ENCODE results near the gene TNS3. TPM values are rescaled to one million over a fixed set of nuclear protein-coding genes. Genes with fewer than 3 reads are reported as not detected.

TNS3 gene
- polyA plus RNA-seq, 3 donors: 5.2 to 30.3 (median 7.9) TPM

DNA sequence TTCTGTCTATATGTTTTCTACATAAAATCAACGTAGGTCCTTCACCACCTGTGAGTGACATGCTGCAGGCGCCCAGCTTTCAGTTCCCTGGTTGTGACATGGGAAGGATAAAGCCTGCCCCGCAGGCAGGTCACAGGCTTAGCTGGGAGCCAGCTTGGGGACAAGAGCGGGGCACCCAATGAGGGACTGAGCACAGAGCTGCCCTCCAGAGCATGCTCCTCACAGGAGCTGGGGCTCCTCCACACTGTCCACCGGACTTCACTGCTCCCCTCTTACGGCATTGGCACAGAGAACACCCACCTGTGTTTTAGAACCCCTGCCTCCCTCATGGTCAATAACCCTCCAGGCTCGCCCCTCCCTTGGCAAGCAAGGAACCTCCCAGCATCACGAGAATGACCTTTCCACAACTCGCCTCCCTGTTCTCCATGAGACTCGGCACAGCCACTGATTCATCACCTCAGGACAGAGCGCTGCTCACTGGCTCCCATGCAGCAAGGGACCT lies 187.1 kb downstream of the TNS3 start:
- Mint-ChIP-seq H3K4me1 (peaks cover 2% of the 10 kb centered on the region), H3K4me3 (no peak overlapping the region), H3K9me3 (peaks cover 0 to 9% (median 6%) of the 10 kb centered on the region in 7 donors), H3K36me3 (peaks cover 92 to 99% of the 10 kb centered on the region in 2 donors), H3K27me3 (ENCODE audit: low read depth in 3 of 3) (no peaks in the 10 kb centered on the region), H3K27ac (peak overlapping the region in 2 of 7 donors; percentile 6 to 27)
- 93% methylated on average over 9 of the region's 11 CpGs for WGBS (ENCODE audit: insufficient coverage)
- Histone ChIP-seq H3K79me2 (ENCODE audit: insufficient read depth, low read length) (no peaks in the 10 kb centered on the region), H2AFZ (ENCODE audit: insufficient read depth, low read depth, low read length, poor library complexity, severe bottlenecking) (no peak overlapping the region), H4K20me1 (ENCODE audit: insufficient read depth, low read length) (peaks cover 8% of the 10 kb centered on the region), H3K4me3 (replicated peaks in 1 of 3; ENCODE audit: low read depth in 2 of 3, low read length in 3 of 3) (no peak overlapping the region), H3K9ac (ENCODE audit: insufficient read depth, low read length, poor library complexity, severe bottlenecking) (no peak overlapping the region), H3K4me2 (replicated peaks; ENCODE audit: extremely low read depth, low read length, poor library complexity, severe bottlenecking) (no peak overlapping the region), H3K27me3 (ENCODE audit: control insufficient read depth in 2 of 2, insufficient read depth in 2 of 2, low read length in 2 of 2) (no peaks in the 10 kb centered on the region), H3K36me3 (replicated peaks in 1 of 2; ENCODE audit: control insufficient read depth in 1 of 2, insufficient read depth in 2 of 2, low read length in 2 of 2) (peaks cover 78 to 100% of the 10 kb centered on the region in 2 donors), H3K9me3 (replicated peaks in 1 of 2; ENCODE audit: control insufficient read depth in 1 of 2, insufficient read depth in 1 of 2, low read length in 2 of 2) (peaks cover 5 to 6% of the 10 kb centered on the region in 2 donors), H3K27ac (ENCODE audit: low read depth in 1 of 2, low read length in 2 of 2) (no peak overlapping the region), H3K4me1 (ENCODE audit: control insufficient read depth in 1 of 2, insufficient read depth in 2 of 2, low read length in 2 of 2) (no peaks in the 10 kb centered on the region)
- no peak for DNase-seq
- intact Hi-C loops (cut with micrococcal nuclease): no loop called here
- TF ChIP-seq, protein P1, sequence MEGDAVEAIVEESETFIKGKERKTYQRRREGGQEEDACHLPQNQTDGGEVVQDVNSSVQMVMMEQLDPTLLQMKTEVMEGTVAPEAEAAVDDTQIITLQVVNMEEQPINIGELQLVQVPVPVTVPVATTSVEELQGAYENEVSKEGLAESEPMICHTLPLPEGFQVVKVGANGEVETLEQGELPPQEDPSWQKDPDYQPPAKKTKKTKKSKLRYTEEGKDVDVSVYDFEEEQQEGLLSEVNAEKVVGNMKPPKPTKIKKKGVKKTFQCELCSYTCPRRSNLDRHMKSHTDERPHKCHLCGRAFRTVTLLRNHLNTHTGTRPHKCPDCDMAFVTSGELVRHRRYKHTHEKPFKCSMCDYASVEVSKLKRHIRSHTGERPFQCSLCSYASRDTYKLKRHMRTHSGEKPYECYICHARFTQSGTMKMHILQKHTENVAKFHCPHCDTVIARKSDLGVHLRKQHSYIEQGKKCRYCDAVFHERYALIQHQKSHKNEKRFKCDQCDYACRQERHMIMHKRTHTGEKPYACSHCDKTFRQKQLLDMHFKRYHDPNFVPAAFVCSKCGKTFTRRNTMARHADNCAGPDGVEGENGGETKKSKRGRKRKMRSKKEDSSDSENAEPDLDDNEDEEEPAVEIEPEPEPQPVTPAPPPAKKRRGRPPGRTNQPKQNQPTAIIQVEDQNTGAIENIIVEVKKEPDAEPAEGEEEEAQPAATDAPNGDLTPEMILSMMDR (IDR thresholded peaks at IDR 0.05): no peak

DNA sequence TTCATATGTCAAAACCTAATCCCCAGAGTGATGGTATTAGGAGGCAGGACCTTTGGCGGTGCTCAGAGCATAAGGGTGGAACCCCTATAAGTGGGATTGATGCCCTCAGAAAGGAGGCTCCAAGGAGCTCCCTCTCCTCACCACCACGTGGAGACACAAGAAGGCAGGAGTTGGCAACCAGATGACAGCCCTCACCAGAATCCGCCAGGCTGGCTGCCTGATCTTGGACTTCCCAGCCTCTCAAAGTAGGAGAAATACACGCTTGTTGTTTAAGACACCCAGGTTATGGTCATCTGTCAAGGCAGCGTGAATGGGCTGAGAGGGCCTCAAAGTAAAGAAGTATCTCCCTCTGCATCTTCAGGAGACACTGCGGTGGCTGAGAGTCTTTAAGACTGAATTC lies 187.7 kb downstream of the TNS3 start:
- no peak overlapping the region for H3K9ac ChIP-seq (ENCODE audit: insufficient read depth, low read length, poor library complexity, severe bottlenecking)
- H4K20me1 ChIP-seq (ENCODE audit: insufficient read depth, low read length): peaks cover 8% of the 10 kb centered on the region
- 97% methylated on average over 4 of the region's 6 CpGs for WGBS (ENCODE audit: insufficient coverage)
- Mint-ChIP-seq H3K27ac (no peak overlapping the region), H3K36me3 (peaks cover 89 to 98% of the 10 kb centered on the region in 2 donors), H3K4me3 (no peak overlapping the region), H3K9me3 (peaks cover 2 to 14% (median 8%) of the 10 kb centered on the region in 7 donors), H3K27me3 (ENCODE audit: low read depth in 3 of 3) (no peaks in the 10 kb centered on the region), H3K4me1 (peaks cover 2% of the 10 kb centered on the region)
- H3K9me3 ChIP-seq (replicated peaks in 1 of 2; ENCODE audit: control insufficient read depth in 1 of 2, insufficient read depth in 1 of 2, low read length in 2 of 2): peaks cover 10 to 12% of the 10 kb centered on the region in 2 donors
- H3K27me3 ChIP-seq (ENCODE audit: control insufficient read depth in 2 of 2, insufficient read depth in 2 of 2, low read length in 2 of 2): no peaks in the 10 kb centered on the region
- H2AFZ ChIP-seq (ENCODE audit: insufficient read depth, low read depth, low read length, poor library complexity, severe bottlenecking): no peak overlapping the region
- no peaks in the 10 kb centered on the region for H3K79me2 ChIP-seq (ENCODE audit: insufficient read depth, low read length)
- H3K36me3 ChIP-seq (replicated peaks in 1 of 2; ENCODE audit: control insufficient read depth in 1 of 2, insufficient read depth in 2 of 2, low read length in 2 of 2): peaks cover 78 to 97% of the 10 kb centered on the region in 2 donors
- H3K4me2 ChIP-seq (replicated peaks; ENCODE audit: extremely low read depth, low read length, poor library complexity, severe bottlenecking): no peak overlapping the region
- TF ChIP-seq, protein P1 (IDR thresholded peaks at IDR 0.05): no peak
- no peak for DNase-seq
- intact Hi-C loops (cut with micrococcal nuclease): no loop called here
- no peak overlapping the region for H3K4me3 ChIP-seq (replicated peaks in 1 of 3; ENCODE audit: low read depth in 2 of 3, low read length in 3 of 3)
- no peaks in the 10 kb centered on the region for H3K4me1 ChIP-seq (ENCODE audit: control insufficient read depth in 1 of 2, insufficient read depth in 2 of 2, low read length in 2 of 2)
- H3K27ac ChIP-seq (ENCODE audit: low read depth in 1 of 2, low read length in 2 of 2): no peak overlapping the region

Measured in CD14-positive monocyte (primary cell).